Dendritic cell treated with granulocyte-macrophage colony-stimulating factor and Interleukin-4, amounts not matched to agents 40 ng/mL and 50 ng/mL, for 4 days (primary cell): Measurements from ENCODE around the gene ARFRP1.
"Not testable (repeated sequence)": the region's sequence is repeated elsewhere in the genome, so short reads cannot be mapped to it uniquely, and the experiment has no call there.

Experiments used
- H3K27ac Mint-ChIP-seq: one replicate; pipeline ENCODE4 v1.8.0; 2022; ENCODE audit warnings: mild to moderate bottlenecking, mixed read lengths
- H3K27me3 Mint-ChIP-seq: one replicate; pipeline ENCODE4 v1.8.0; 2022; ENCODE audit warnings: mild to moderate bottlenecking, mixed read lengths
- H3K36me3 Mint-ChIP-seq: one replicate; pipeline ENCODE4 v1.8.0; 2022; ENCODE audit warnings: low read depth, mixed read lengths
- H3K4me1 Mint-ChIP-seq: one replicate; pipeline ENCODE4 v1.8.0; 2022; ENCODE audit warnings: low read depth, mixed read lengths
- H3K4me3 Mint-ChIP-seq: one replicate; pipeline ENCODE4 v1.8.0; 2022; ENCODE audit warnings: mild to moderate bottlenecking, moderate library complexity, mixed read lengths
- H3K9me3 Mint-ChIP-seq: one replicate; pipeline ENCODE4 v1.8.0; 2022; ENCODE audit warnings: mixed read lengths
- intact Hi-C: fragments of 100-400 bp; cut with micrococcal nuclease; formaldehyde crosslinking; loops from one replicate; pipeline ENCODE4 v1.15.0; 2022

ARFRP1 gene

DNA sequence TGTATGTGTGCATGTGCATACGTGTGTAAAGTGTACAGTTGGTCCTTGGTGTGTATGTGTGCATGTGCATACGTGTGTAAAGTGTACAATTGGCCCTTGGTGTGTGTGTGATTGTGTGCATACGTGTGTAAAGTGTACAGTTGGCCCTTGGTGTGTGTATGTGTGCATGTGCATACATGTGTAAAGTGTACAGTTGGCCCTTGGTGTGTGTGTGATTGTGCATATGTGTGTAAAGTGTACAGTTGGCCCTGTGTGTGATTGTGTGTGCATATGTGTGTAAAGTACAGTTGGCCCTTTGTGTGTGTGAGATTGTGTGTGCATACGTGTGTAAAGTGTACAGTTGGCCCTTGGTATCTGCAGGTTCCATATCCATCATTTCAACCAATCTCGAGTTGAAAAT, 23.6 kb upstream of the ARFRP1 start:
- H3K27ac Mint-ChIP-seq = no peak overlapping the region
- peaks cover 8% of the 10 kb centered on the region for H3K36me3 Mint-ChIP-seq
- intact Hi-C loops = no loop called here
- no peaks in the 10 kb centered on the region for H3K9me3 Mint-ChIP-seq
- H3K4me1 Mint-ChIP-seq = peaks cover 25% of the 10 kb centered on the region
- H3K4me3 Mint-ChIP-seq = no peak overlapping the region
- H3K27me3 Mint-ChIP-seq = peaks cover 16% of the 10 kb centered on the region

DNA sequence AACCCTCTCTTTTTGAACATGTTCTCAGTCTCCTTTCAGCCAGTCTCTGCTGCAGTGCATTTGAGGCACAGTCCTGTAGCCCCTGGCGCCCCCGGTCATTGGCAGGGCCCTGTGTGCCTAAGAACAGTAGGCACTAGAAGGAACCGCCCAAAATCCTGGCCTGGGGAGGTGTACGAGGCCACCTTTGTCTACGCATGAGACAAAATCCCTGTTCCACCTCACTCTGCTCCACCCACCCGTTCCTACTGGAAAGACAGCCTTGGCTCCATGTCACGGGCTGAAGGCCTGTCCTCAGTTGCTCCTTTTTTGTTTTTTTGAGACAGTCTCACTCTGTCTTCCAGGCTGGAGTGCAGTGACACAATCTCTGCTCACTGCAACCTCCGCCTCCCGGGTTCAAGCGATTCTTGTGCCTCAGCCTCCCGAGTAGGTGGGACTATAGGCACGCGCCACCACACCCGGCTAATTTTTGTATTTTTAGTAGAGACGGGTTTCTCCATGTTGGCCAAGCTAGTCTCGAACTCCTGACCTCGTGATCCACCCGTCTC, 22.5 kb upstream of the ARFRP1 start:
- Mint-ChIP-seq H3K36me3 (peaks cover 19% of the 10 kb centered on the region), H3K4me1 (peaks cover 14% of the 10 kb centered on the region)
- H3K4me3 Mint-ChIP-seq, H3K27ac Mint-ChIP-seq, intact Hi-C loops, H3K9me3 Mint-ChIP-seq, H3K27me3 Mint-ChIP-seq: not testable (repeated sequence)

- intact Hi-C loops, H3K4me1 Mint-ChIP-seq, H3K27me3 Mint-ChIP-seq, H3K27ac Mint-ChIP-seq, H3K4me3 Mint-ChIP-seq: not testable (repeated sequence)
- Mint-ChIP-seq H3K9me3 (peaks cover 18% of the 10 kb centered on the region), H3K36me3 (peaks cover 91% of the 10 kb centered on the region)
Measured at GRCh38 chr20:63722967-63723622, 15.3 kb upstream of the ARFRP1 start.

GRCh38 chr20:63718996-63719395, 11.2 kb upstream of the ARFRP1 start:
- H3K36me3 Mint-ChIP-seq = peaks cover 100% of the 10 kb centered on the region
- intact Hi-C loops = no loop called here

GRCh38 chr20:63714858-63715257, 7.1 kb upstream of the ARFRP1 start:
- intact Hi-C loops = no loop called here
- Mint-ChIP-seq H3K9me3 (peaks cover 16% of the 10 kb centered on the region), H3K4me1 (peaks cover 26% of the 10 kb centered on the region), H3K27me3 (no peaks in the 10 kb centered on the region), H3K4me3 (no peak overlapping the region), H3K27ac (no peak overlapping the region), H3K36me3 (peaks cover 100% of the 10 kb centered on the region)

More at GRCh38 chr20:63718996-63719395, 11.2 kb upstream of the ARFRP1 start:
- Mint-ChIP-seq H3K9me3 (peaks cover 9% of the 10 kb centered on the region), H3K27me3 (no peaks in the 10 kb centered on the region), H3K4me3 (no peak overlapping the region), H3K4me1 (peaks cover 11% of the 10 kb centered on the region), H3K27ac (no peak overlapping the region)

GRCh38 chr20:63712191-63712590, 4.4 kb upstream of the ARFRP1 start:
- Mint-ChIP-seq H3K27me3 (no peaks in the 10 kb centered on the region), H3K27ac (no peak overlapping the region), H3K4me1 (peaks cover 42% of the 10 kb centered on the region), H3K36me3 (peaks cover 100% of the 10 kb centered on the region), H3K4me3 (no peak overlapping the region), H3K9me3 (peaks cover 7% of the 10 kb centered on the region)
- intact Hi-C loops = no loop called here

GRCh38 chr20:63711085-63711645, 3.4 kb upstream of the ARFRP1 start:
- Mint-ChIP-seq H3K27me3 (no peaks in the 10 kb centered on the region), H3K4me1 (peaks cover 52% of the 10 kb centered on the region), H3K9me3 (peaks cover 7% of the 10 kb centered on the region), H3K4me3 (no peak overlapping the region), H3K36me3 (peaks cover 100% of the 10 kb centered on the region), H3K27ac (no peak overlapping the region)
- intact Hi-C loops = no loop called here

DNA sequence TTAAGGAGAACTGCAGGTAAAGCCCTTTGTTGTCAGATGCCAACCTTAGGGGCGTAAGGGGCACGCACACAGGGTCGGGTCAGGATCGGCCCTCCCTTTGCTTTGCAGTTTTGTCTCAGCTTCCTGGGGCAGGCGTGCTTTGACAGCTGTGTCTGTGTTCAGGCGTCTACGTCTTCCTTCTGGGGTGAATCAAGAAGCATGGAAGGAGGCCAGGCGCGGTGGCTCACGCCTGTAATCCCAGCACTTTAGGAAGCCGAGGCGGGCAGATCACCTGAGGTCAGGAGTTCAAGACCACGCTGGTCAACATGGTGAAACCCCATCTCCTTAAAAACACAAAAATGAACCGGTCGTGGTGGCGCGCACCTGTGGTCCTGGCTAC, 1.4 kb upstream of the ARFRP1 start:
- H3K4me1 Mint-ChIP-seq = peaks cover 58% of the 10 kb centered on the region
- peak overlapping the region; percentile 85 for H3K27ac Mint-ChIP-seq

GRCh38 chr20:63708301-63709148, 749 bp upstream of the ARFRP1 start:
- Mint-ChIP-seq H3K36me3 (peaks cover 100% of the 10 kb centered on the region), H3K27me3 (no peaks in the 10 kb centered on the region), H3K9me3 (peaks cover 7% of the 10 kb centered on the region), H3K27ac (peak overlapping the region; percentile 85), H3K4me1 (peaks cover 58% of the 10 kb centered on the region), H3K4me3 (peak overlapping the region; percentile 82)
- intact Hi-C loops = no loop called here

More for the DNA sequence above, 1.4 kb upstream of the ARFRP1 start:
- Mint-ChIP-seq H3K9me3 (peaks cover 7% of the 10 kb centered on the region), H3K27me3 (no peaks in the 10 kb centered on the region), H3K36me3 (peaks cover 100% of the 10 kb centered on the region), H3K4me3 (peak overlapping the region; percentile 82)
- intact Hi-C loops = no loop called here

- no peaks in the 10 kb centered on the region for H3K27me3 Mint-ChIP-seq
- H3K9me3 Mint-ChIP-seq = peaks cover 1% of the 10 kb centered on the region
- intact Hi-C loops = no loop called here
Measured at GRCh38 chr20:63706852-63707557, 771 bp downstream of the ARFRP1 start.

GRCh38 chr20:63706027-63706695, 1.6 kb downstream of the ARFRP1 start:
- no peaks in the 10 kb centered on the region for H3K9me3 Mint-ChIP-seq
- no peaks in the 10 kb centered on the region for H3K27me3 Mint-ChIP-seq
- peak overlapping the region; percentile 82 for H3K4me3 Mint-ChIP-seq
- intact Hi-C loops = no loop called here
- H3K27ac Mint-ChIP-seq = peak overlapping the region; percentile 85
- H3K36me3 Mint-ChIP-seq = peaks cover 88% of the 10 kb centered on the region
- peaks cover 48% of the 10 kb centered on the region for H3K4me1 Mint-ChIP-seq

More at GRCh38 chr20:63706852-63707557, 771 bp downstream of the ARFRP1 start:
- peak overlapping the region; percentile 82 for H3K4me3 Mint-ChIP-seq
- H3K36me3 Mint-ChIP-seq = peaks cover 94% of the 10 kb centered on the region
- H3K4me1 Mint-ChIP-seq = peaks cover 51% of the 10 kb centered on the region
- peak overlapping the region; percentile 85 for H3K27ac Mint-ChIP-seq

DNA sequence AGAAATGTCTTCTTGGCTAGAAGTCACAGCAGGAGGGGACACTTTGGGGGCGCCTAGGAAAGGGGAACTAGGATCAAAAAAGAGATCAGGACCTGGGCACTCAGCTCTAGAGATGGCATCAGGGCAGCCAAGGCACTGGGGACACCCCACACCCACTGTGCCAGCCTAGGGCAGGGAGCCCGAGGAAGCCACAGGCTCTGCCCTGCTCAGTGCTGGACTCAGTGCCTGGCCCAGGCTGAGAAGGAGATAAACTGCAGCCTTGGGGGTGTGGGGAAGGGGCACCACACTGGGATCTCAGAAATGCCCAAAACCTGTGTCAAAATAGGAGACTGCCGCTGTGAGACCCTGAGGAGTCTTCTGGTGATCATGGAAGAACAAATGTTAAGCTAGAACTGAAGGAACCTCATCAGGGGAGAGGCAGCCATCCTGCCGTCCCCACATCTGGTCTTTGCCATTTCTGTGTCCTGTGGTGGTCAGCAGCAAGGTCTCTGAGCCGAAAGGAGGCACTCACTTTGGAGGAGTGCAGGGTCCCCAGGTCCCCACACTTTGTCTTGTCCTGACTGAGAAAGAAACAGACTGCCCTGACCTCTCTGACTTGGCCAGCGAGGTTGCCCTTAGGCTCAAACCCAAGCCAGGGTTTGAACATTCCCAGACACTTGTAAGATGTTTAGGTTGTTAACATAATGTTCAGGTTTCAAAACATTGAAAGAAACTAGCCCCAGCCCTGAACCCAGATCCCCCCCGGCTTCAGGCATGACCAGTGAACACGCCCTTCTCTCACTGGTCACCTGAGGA, 2.3 kb downstream of the ARFRP1 start:
- Mint-ChIP-seq H3K36me3 (peaks cover 85% of the 10 kb centered on the region), H3K4me3 (no peak overlapping the region), H3K9me3 (no peaks in the 10 kb centered on the region), H3K4me1 (peaks cover 40% of the 10 kb centered on the region), H3K27me3 (no peaks in the 10 kb centered on the region), H3K27ac (no peak overlapping the region)
- intact Hi-C loops = no loop called here

GRCh38 chr20:63704749-63705117, 3.0 kb downstream of the ARFRP1 start:
- Mint-ChIP-seq H3K27ac (no peak overlapping the region), H3K9me3 (no peaks in the 10 kb centered on the region), H3K27me3 (no peaks in the 10 kb centered on the region), H3K4me1 (peaks cover 36% of the 10 kb centered on the region), H3K4me3 (no peak overlapping the region), H3K36me3 (peaks cover 85% of the 10 kb centered on the region)
- intact Hi-C loops = no loop called here
